WI38 (cell line): ENCODE results near the gene NOXRED1.

Source experiments
- H3K4me3 ChIP-seq: 2 replicates; pipeline ENCODE4 v1.5.1; 2011; ENCODE audit warnings: low read depth, mild to moderate bottlenecking, control low read depth, low read length
- CTCF ChIP-seq: IDR thresholded peaks from 2 replicates; pipeline ENCODE4 v1.5.1; 2012; ENCODE audit warnings: low read depth, mild to moderate bottlenecking, control low read depth, low read length

NOXRED1 gene

GRCh38 chr14:77458249-77458950 lies 35.1 kb upstream of the NOXRED1 start:
- peak overlapping the region; percentile 99 for H3K4me3 ChIP-seq
- no peak for TF ChIP-seq CTCF

- no peak for TF ChIP-seq CTCF
Observed at GRCh38 chr14:77457522-77458248, 34.4 kb upstream of the NOXRED1 start, which contains the start of the genes AHSA1 and VIPAS39. Gene AHSA1 (plus strand): TSS chr14:77458093. CDS start chr14:77458190, 97 bp downstream. Gene VIPAS39 (minus strand): TSS chr14:77457601. CDS start chr14:77454102, 3,499 bp downstream.

GRCh38 chr14:77457115-77457521 lies 33.8 kb upstream of the NOXRED1 start:
- peak overlapping the region; percentile 99 for H3K4me3 ChIP-seq
- TF ChIP-seq CTCF: no peak

More at GRCh38 chr14:77457522-77458248, 34.4 kb upstream of the NOXRED1 start, which contains the start of the genes AHSA1 and VIPAS39:
- H3K4me3 ChIP-seq: peak within 1 kb of the TSS; percentile 99

GRCh38 chr14:77455966-77456640 lies 32.8 kb upstream of the NOXRED1 start:
- H3K4me3 ChIP-seq: peak overlapping the region; percentile 99
- TF ChIP-seq CTCF: no peak

GRCh38 chr14:77442196-77442595 lies 18.9 kb upstream of the NOXRED1 start:
- TF ChIP-seq CTCF: no peak
- no peak overlapping the region for H3K4me3 ChIP-seq

- no peak for TF ChIP-seq CTCF
- H3K4me3 ChIP-seq: no peak overlapping the region
Observed at GRCh38 chr14:77439861-77440260, 16.5 kb upstream of the NOXRED1 start.
